Ishikawa (cell line): ENCODE results near the gene KRT1.

Source experiments
- CEBPB ChIP-seq: IDR thresholded peaks from 2 replicates; pipeline ENCODE4 v1.6.1; 2012
- CREB1 ChIP-seq: IDR thresholded peaks from 2 replicates; pipeline ENCODE4 v1.6.1; 2012; ENCODE audit warnings: low read depth
- EGR1 ChIP-seq: IDR thresholded peaks from 2 replicates; pipeline ENCODE4 v1.6.1; 2012
- EP300 ChIP-seq: IDR thresholded peaks from 2 replicates; pipeline ENCODE4 v1.6.1; 2012; ENCODE audit warnings: borderline replicate concordance
- FOXM1 ChIP-seq: IDR thresholded peaks from 2 replicates; pipeline ENCODE4 v1.6.1; 2012; ENCODE audit warnings: low read depth, borderline replicate concordance
- RAD21 ChIP-seq: IDR thresholded peaks from 2 replicates; pipeline ENCODE4 v1.6.1; 2012; ENCODE audit warnings: low read depth
- TAF1 ChIP-seq: IDR thresholded peaks from 2 replicates; pipeline ENCODE4 v1.6.1; 2012; ENCODE audit warnings: low read depth, mild to moderate bottlenecking
- TCF12 ChIP-seq: IDR thresholded peaks from 2 replicates; pipeline ENCODE4 v1.6.1; 2012; ENCODE audit warnings: low read depth
- YY1 ChIP-seq: IDR thresholded peaks from 2 replicates; pipeline ENCODE4 v1.6.1; 2012; ENCODE audit warnings: low read depth
- TF ChIP-seq, protein P1 (sequence below): IDR thresholded peaks from 2 replicates; pipeline ENCODE4 v1.6.1; 2012
- TF ChIP-seq, protein P2 (sequence below): IDR thresholded peaks from 2 replicates; pipeline ENCODE4 v1.6.1; 2012

DNA sequence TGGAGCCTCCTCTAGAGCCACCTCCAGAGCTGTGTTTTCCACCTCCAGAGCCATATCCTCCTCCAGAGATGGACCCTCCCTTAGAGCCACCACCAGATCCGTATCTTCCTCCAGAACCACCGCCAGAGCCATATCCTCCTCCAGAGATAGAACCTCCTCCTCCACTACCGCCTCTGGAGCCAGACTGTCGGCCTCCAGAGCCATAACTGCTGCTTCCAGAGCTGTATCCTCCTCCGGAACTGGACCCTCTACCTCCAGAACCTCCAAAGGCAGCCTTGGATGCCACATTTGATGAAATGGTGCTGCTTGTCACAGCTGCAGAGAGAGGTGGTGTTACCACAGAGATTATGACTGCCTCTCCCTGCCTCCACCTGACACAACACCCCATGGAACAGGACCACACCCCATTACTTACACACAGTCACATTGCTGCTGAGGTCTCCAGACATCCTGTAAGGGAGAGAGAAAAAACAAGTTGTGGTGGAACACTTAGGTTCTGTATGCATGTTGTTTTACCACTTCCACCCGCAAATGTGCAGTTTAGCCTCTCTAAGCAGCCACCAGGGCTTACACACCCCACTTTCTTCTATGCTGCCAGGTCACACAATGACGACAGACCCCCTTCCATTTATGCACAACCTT lies 35.0 kb downstream of the KRT1 start:
- TF ChIP-seq CEBPB (no peak), RAD21 (no peak), YY1 (no peak), EP300 (no peak), CREB1 (no peak), EGR1 (no peak), TAF1 (no peak), TCF12 (no peak), FOXM1 (no peak)
- TF ChIP-seq, protein P1, sequence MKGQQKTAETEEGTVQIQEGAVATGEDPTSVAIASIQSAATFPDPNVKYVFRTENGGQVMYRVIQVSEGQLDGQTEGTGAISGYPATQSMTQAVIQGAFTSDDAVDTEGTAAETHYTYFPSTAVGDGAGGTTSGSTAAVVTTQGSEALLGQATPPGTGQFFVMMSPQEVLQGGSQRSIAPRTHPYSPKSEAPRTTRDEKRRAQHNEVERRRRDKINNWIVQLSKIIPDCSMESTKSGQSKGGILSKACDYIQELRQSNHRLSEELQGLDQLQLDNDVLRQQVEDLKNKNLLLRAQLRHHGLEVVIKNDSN: no peak
- TF ChIP-seq, protein P2, sequence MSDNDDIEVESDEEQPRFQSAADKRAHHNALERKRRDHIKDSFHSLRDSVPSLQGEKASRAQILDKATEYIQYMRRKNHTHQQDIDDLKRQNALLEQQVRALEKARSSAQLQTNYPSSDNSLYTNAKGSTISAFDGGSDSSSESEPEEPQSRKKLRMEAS: no peak
